SK-N-SH treated with all-trans-retinoic acid at 6 μM for 48 hours (cell line): ENCODE results near the gene GTF2IRD1.
"Not testable (repeated sequence)": the region's sequence is repeated elsewhere in the genome, so short reads cannot be mapped to it uniquely, and the experiment has no call there.

Experiments used
- ATAC-seq: fragments of 200-7000 bp; cut with Tn5 transposase; 3 replicates; pipeline ENCODE4 v1.9.1; 2020; ENCODE audit warnings: mild to moderate bottlenecking, moderate library complexity
- ARNTL ChIP-seq: fragments of 450-650 bp; formaldehyde crosslinking; IDR thresholded peaks from 2 replicates; pipeline ENCODE4 v1.5.0; 2020; ENCODE audit warnings: low read depth, mild to moderate bottlenecking, moderate library complexity, borderline replicate concordance
- BACH2 ChIP-seq: fragments of 250-450 bp; sonication (Bioruptor Pico); IDR thresholded peaks from 2 replicates; pipeline ENCODE4 v1.9.0; 2021; ENCODE audit warnings: mild to moderate bottlenecking, borderline replicate concordance
- CREB5 ChIP-seq: fragments of 250-450 bp; sonication (Bioruptor Pico); IDR thresholded peaks from 2 replicates; pipeline ENCODE4 v1.5.1; 2020; ENCODE audit warnings: low read depth, mild to moderate bottlenecking, moderate library complexity
- ESRRG ChIP-seq: fragments of 250-450 bp; sonication (Bioruptor Pico); IDR thresholded peaks from 2 replicates; pipeline ENCODE4 v1.6.1; 2021; ENCODE audit warnings: mild to moderate bottlenecking
- ISL1 ChIP-seq: fragments of 250-450 bp; sonication (Bioruptor Pico); IDR thresholded peaks from 2 replicates; pipeline ENCODE4 v2.1.2; 2022; ENCODE audit warnings: mild to moderate bottlenecking, moderate library complexity
- OSR1 ChIP-seq: fragments of 250-450 bp; sonication (Bioruptor Pico); IDR thresholded peaks from 2 replicates; pipeline ENCODE4 v1.8.0; 2022; ENCODE audit warnings: moderate library complexity, mild to moderate bottlenecking, inconsistent platforms
- PATZ1 ChIP-seq: fragments of 250-450 bp; sonication (Bioruptor Pico); IDR thresholded peaks from 2 replicates; pipeline ENCODE4 v1.8.0; 2020; ENCODE audit warnings: mild to moderate bottlenecking, moderate library complexity, borderline replicate concordance
- POU6F1 ChIP-seq: fragments of 250-450 bp; sonication (Bioruptor Pico); IDR thresholded peaks from 2 replicates; pipeline ENCODE4 v1.8.0; 2021; ENCODE audit warnings: low read depth, mild to moderate bottlenecking, moderate library complexity, borderline replicate concordance
- PPARA ChIP-seq: fragments of 250-450 bp; sonication (Bioruptor Pico); IDR thresholded peaks from 2 replicates; pipeline ENCODE4 v1.5.0; 2020; ENCODE audit warnings: mild to moderate bottlenecking, borderline replicate concordance
- RARB ChIP-seq: fragments of 250-450 bp; sonication (Bioruptor Pico); IDR thresholded peaks from 2 replicates; pipeline ENCODE4 v1.8.0; 2021; ENCODE audit warnings: mild to moderate bottlenecking, moderate library complexity
- SNAI2 ChIP-seq: fragments of 250-450 bp; sonication (Bioruptor Pico); IDR thresholded peaks from 2 replicates; pipeline ENCODE4 v1.5.0; 2020; ENCODE audit warnings: mild to moderate bottlenecking, moderate library complexity
- TCF4 ChIP-seq: fragments of 250-450 bp; sonication (Bioruptor Pico); IDR thresholded peaks from 2 replicates; pipeline ENCODE4 v1.8.0; 2021; ENCODE audit warnings: mild to moderate bottlenecking, moderate library complexity, borderline replicate concordance
- TOX ChIP-seq: fragments of 250-450 bp; sonication (Bioruptor Pico); IDR thresholded peaks from 2 replicates; pipeline ENCODE4 v1.8.0; 2021; ENCODE audit warnings: mild to moderate bottlenecking, moderate library complexity, borderline replicate concordance
- ZC3H10 ChIP-seq: fragments of 250-450 bp; sonication (Bioruptor Pico); IDR thresholded peaks from 2 replicates; pipeline ENCODE4 v1.5.1; 2021; ENCODE audit warnings: mild to moderate bottlenecking, moderate library complexity
- ZFP3 ChIP-seq: fragments of 250-450 bp; sonication (Bioruptor Pico); IDR thresholded peaks from 2 replicates; pipeline ENCODE4 v1.5.0; 2020; ENCODE audit warnings: mild to moderate bottlenecking, moderate library complexity
- ZFP30 ChIP-seq: fragments of 450-650 bp; formaldehyde crosslinking; IDR thresholded peaks from 2 replicates; pipeline ENCODE4 v1.5.0; 2022; ENCODE audit warnings: mild to moderate bottlenecking, moderate library complexity
- ZNF565 ChIP-seq: fragments of 450-650 bp; formaldehyde crosslinking; conservative IDR thresholded peaks from 2 replicates; pipeline ENCODE4 v1.5.0; 2020; ENCODE audit warnings: low read depth, mild to moderate bottlenecking, moderate library complexity
- ZNF8 ChIP-seq: fragments of 450-650 bp; formaldehyde crosslinking; IDR thresholded peaks from 2 replicates; pipeline ENCODE4 v1.5.0; 2020; ENCODE audit warnings: mild to moderate bottlenecking, moderate library complexity

GTF2IRD1 gene

GRCh38 chr7:74633451-74633921 is 179.8 kb downstream of the GTF2IRD1 start (continued):
- TF ChIP-seq ARNTL = no peak
- TF ChIP-seq ZC3H10 (CRISPR knock-in tag) = no peak
- no peak for TF ChIP-seq ZFP30 (CRISPR knock-in tag)

GRCh38 chr7:74637745-74638144 is 184.0 kb downstream of the GTF2IRD1 start:
- no peak for TF ChIP-seq ZNF8 (CRISPR knock-in tag)
- TF ChIP-seq ISL1 = no peak
- TF ChIP-seq SNAI2 (CRISPR knock-in tag) = no peak
- TF ChIP-seq OSR1 (CRISPR knock-in tag) = no peak
- TF ChIP-seq PPARA (CRISPR knock-in tag) = no peak
- no peak for TF ChIP-seq PATZ1 (CRISPR knock-in tag)
- TF ChIP-seq TCF4 = no peak
- no peak for TF ChIP-seq RARB
- TF ChIP-seq ZC3H10 (CRISPR knock-in tag) = no peak
- TF ChIP-seq ZNF565 (CRISPR knock-in tag) = no peak
- no peak for TF ChIP-seq ZFP30 (CRISPR knock-in tag)
- no peak for TF ChIP-seq POU6F1 (CRISPR knock-in tag)
- no peak for TF ChIP-seq ESRRG
- no peak for TF ChIP-seq ZFP3
- TF ChIP-seq TOX (CRISPR knock-in tag) = no peak
- TF ChIP-seq BACH2 = no peak
- no peak for TF ChIP-seq ARNTL
- ATAC-seq = no peak

GRCh38 chr7:74650055-74650454 is 196.3 kb downstream of the GTF2IRD1 start:
- ATAC-seq = peak; percentile 84

- ATAC-seq = peak; percentile 65
- 0 out of 2 replicates have a peak, but pooled peaks have one; percentile 10 for TF ChIP-seq CREB5 (CRISPR knock-in tag)
Observed at GRCh38 chr7:74650493-74651132, 196.9 kb downstream of the GTF2IRD1 start.

GRCh38 chr7:74651133-74651504 is 197.4 kb downstream of the GTF2IRD1 start:
- not testable (repeated sequence) for ATAC-seq
